GM12874 (cell line): ENCODE measurements around the gene NF2.
A peak's percentile ranks its signal among the peaks of the same experiment; 100 is the strongest.

Experiments
- TF ChIP-seq, protein P1 (sequence below): IDR thresholded peaks from 2 replicates; pipeline ENCODE4 v1.5.1; 2011; ENCODE audit warnings: low read depth, mild to moderate bottlenecking, control low read depth, low read length, moderate library complexity; ENCODE audit not compliant: insufficient read depth

Gene NF2

GRCh38 chr22:29724843-29725242 is 121.4 kb downstream of the NF2 start:
- TF ChIP-seq, protein P1, sequence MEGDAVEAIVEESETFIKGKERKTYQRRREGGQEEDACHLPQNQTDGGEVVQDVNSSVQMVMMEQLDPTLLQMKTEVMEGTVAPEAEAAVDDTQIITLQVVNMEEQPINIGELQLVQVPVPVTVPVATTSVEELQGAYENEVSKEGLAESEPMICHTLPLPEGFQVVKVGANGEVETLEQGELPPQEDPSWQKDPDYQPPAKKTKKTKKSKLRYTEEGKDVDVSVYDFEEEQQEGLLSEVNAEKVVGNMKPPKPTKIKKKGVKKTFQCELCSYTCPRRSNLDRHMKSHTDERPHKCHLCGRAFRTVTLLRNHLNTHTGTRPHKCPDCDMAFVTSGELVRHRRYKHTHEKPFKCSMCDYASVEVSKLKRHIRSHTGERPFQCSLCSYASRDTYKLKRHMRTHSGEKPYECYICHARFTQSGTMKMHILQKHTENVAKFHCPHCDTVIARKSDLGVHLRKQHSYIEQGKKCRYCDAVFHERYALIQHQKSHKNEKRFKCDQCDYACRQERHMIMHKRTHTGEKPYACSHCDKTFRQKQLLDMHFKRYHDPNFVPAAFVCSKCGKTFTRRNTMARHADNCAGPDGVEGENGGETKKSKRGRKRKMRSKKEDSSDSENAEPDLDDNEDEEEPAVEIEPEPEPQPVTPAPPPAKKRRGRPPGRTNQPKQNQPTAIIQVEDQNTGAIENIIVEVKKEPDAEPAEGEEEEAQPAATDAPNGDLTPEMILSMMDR: no peak

DNA sequence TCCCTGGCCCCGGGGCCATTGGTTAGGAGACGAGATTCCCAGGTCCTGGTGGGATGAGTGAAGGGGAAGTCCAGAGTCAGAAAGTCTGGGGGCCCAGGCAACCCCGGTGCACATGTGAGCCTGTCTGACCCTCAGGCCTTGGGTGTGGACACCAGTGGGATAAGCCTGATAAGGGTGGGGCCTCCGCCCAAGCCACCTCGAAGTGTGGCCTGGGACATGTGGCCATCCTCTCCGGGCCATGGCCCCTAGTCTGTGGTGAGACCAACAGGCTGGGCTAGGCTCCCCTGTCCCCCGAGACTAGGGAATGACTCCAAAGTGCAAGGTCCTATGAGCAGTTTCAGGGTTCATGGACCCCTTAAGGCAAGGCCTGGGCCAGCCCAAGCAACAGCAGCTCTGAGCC is 122.7 kb downstream of the NF2 start:
- TF ChIP-seq, protein P1: no peak

- TF ChIP-seq, protein P1: no peak
Measured at GRCh38 chr22:29726512-29727130, 123.2 kb downstream of the NF2 start.

GRCh38 chr22:29727131-29727523 is 123.7 kb downstream of the NF2 start:
- TF ChIP-seq, protein P1: peak; percentile 61

- TF ChIP-seq, protein P1: no peak
Measured at GRCh38 chr22:29729161-29729560, 125.7 kb downstream of the NF2 start.

GRCh38 chr22:29731058-29731850 is 127.8 kb downstream of the NF2 start:
- TF ChIP-seq, protein P1: no peak

- TF ChIP-seq, protein P1: no peak
Measured at GRCh38 chr22:29732883-29733282, 129.4 kb downstream of the NF2 start.
